Fibroblast of the aortic adventitia (primary cell): ENCODE results near the gene NELL1. TPM values are rescaled to one million over a fixed set of nuclear protein-coding genes. Genes with fewer than 3 reads are reported as not detected.

Source experiments
- DNase-seq: peaks from one replicate; pipeline ENCODE4 v3.0.0-alpha.2; 2010; ENCODE audit warnings: low read depth
- H3K4me3 ChIP-seq: 2 replicates; pipeline ENCODE4 v1.5.1; 2011; ENCODE audit warnings: low read depth, mild to moderate bottlenecking, control low read depth, low read length, moderate library complexity
- total RNA-seq: library from RNA; depleted of rRNA; stranded (reverse); fragments of >200 nt; gene quantifications from 2 replicates; pipeline ENCODE4 v1.2.3, GENCODE V29; 2012; ENCODE audit warnings: low replicate concordance
- TF ChIP-seq, protein P1 (sequence below): IDR thresholded peaks from 2 replicates; pipeline ENCODE4 v1.5.1; 2011; ENCODE audit warnings: mild to moderate bottlenecking, low read length, control low read depth, inconsistent platforms; ENCODE audit not compliant: insufficient read depth

NELL1 gene
- total RNA-seq, 1 donor, result not detected

DNA sequence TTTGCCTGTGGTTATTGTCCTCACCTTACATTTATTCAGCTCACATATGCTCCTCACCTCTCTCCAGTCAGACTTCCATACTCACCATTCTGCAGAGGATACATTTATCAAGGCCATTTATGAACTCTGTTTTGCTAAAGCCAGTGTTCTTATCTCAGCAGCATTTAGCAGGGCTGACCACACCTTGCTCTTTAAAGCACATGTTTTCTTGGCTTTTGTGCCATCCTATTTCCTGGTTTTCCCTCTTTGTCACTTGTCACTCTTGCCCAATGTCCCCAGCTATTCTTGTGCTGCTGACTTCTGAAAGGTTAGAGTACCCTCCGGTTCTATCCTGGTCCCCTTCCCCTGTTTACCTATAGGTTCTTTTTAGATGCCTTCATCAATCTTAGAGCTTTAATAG, 446.6 kb downstream of the NELL1 start:
- no peak overlapping the region for H3K4me3 ChIP-seq
- TF ChIP-seq, protein P1, sequence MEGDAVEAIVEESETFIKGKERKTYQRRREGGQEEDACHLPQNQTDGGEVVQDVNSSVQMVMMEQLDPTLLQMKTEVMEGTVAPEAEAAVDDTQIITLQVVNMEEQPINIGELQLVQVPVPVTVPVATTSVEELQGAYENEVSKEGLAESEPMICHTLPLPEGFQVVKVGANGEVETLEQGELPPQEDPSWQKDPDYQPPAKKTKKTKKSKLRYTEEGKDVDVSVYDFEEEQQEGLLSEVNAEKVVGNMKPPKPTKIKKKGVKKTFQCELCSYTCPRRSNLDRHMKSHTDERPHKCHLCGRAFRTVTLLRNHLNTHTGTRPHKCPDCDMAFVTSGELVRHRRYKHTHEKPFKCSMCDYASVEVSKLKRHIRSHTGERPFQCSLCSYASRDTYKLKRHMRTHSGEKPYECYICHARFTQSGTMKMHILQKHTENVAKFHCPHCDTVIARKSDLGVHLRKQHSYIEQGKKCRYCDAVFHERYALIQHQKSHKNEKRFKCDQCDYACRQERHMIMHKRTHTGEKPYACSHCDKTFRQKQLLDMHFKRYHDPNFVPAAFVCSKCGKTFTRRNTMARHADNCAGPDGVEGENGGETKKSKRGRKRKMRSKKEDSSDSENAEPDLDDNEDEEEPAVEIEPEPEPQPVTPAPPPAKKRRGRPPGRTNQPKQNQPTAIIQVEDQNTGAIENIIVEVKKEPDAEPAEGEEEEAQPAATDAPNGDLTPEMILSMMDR, result no peak
- no peak for DNase-seq

DNA sequence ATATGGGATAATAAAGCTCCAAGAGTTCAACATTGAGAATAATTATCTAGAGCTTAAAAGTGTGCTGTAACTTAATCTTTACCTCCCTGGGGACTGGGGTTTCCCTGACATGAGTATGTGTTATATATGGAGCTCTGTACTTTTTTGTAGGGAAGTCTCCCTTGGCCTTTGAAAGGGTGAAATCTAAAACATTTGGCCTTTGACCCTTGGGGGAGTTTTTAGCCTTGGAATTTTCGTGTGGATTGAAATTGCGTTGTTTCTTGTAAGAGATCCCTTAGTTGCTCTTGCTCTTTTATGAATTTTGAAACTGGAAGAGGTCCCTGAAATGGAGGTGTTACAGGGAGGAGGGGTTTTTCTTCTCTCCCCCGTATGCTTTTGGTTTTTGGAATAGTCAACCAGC, 450.0 kb downstream of the NELL1 start:
- no peak overlapping the region for H3K4me3 ChIP-seq
- no peak for DNase-seq
- TF ChIP-seq, protein P1, result no peak

DNA sequence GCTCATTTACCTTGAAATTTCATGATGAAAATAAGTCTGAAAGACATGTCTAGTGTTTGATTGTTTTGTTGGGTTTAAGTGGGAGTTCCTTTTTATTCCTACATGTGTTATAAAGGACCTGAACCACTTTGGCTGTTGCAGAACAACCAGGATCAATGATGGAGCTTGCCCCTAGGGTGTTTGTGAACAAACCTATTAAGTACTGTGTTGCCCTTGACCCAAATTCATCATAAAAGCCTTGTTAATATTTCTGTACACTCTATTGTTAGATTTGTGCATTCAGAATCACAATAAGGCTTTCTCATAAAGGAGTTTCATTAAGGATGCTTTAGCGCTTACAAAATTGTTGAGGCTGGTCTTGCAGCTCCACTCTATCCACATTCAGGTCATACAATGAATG, 452.6 kb downstream of the NELL1 start:
- DNase-seq, result no peak
- TF ChIP-seq, protein P1, result no peak

DNA sequence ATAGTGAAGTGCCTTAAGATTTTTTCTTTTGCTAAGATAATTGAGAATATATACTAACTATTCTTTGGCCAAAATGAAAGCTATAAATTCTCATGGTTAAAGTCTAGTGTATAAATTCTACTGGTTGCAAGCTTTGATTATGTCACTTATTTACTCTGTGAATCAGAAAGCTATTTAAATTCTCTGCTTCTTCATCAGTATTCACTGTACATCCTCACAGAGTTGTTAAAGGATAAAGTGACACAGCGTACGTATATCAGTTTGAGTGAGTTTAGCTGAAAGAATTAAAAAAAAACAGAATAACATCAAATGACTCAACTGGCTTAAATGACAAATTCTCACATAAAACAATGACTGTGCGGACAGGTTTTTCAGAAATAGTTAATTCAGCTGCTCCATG, 453.1 kb downstream of the NELL1 start:
- DNase-seq, result no peak
- TF ChIP-seq, protein P1, result no peak
- H3K4me3 ChIP-seq, result no peak overlapping the region

More for the DNA sequence above, 452.6 kb downstream of the NELL1 start:
- H3K4me3 ChIP-seq, result no peak overlapping the region

DNA sequence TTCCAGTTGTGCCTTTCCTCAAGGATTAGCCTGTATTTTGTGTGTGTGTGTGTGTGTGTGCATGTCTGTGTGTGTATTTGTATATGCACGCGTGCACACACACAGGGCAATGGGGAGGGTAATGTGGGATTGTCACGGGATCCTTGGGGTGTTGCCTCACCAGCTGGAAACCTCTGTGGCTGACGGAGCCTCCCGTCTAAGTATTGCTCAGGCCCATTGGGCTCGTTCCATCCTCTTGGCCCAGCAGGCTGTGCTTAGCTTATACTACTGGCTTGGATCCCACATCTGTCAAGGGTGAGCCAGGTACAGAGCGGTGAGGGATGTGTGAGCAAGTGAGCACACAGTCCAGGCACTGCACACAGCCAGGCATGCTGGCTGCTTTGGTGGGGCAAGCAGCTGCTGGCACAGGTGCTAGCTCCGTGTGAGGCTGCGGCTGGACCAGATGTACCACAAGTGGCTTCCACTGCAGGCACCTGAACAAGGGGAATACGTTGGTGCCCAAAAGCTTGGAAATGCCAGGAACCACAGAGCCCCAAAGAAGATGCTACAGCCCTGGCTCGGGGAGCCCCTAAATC, 462.8 kb downstream of the NELL1 start:
- no peak for DNase-seq
- TF ChIP-seq, protein P1, result no peak
- H3K4me3 ChIP-seq, result no peak overlapping the region

DNA sequence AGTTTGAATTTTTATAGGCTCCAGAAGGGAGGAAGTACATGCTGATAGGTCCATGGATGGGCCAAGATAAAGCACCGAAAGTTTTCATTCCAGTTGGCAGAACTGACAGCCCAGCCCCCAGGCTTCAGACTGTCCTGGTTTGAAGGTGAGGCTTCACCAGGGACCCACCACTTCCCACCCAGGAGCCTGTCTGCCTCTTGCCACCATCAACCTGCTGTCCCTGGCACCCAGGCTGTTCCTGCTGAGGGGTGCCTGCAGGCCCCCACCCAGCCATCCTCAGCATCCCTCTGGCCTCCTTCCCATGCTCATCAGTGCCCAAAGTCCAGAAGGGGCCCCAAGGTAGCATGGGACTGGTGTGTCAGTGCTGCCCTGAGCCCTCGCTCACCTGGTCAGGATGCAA, 463.9 kb downstream of the NELL1 start:
- H3K4me3 ChIP-seq, result no peak overlapping the region
- TF ChIP-seq, protein P1, result no peak
- DNase-seq, result no peak

DNA sequence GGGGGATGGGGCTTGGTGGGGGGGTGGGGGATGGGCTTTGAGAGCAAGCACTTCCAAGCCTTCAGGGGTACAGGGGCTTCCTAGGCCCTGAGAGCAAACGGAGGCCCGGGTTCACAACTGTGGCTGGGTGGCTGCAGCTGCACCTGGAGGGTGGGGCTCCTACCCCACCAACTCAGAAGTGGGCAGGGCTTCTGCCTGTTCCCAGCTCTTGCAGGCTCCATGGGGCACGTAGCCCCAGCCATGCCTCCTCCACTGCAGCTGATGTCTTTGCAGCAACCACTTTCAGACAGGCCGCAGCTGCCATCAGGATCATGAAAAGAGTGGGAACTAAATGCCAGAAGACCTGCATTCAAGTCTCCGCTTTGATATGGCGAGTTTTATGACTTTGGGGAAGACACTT, 464.3 kb downstream of the NELL1 start:
- DNase-seq, result no peak
- H3K4me3 ChIP-seq, result no peak overlapping the region
- TF ChIP-seq, protein P1, result no peak
